K562 (cell line): ENCODE measurements around the gene WDCP. TPM values are rescaled to one million over a fixed set of nuclear protein-coding genes. Genes with fewer than 3 reads are reported as not detected.

Experiments
- CBX2 ChIP-seq: fragments of 200-600 bp; sonication (generic); IDR thresholded peaks from one replicate; pipeline ENCODE4 v1.6.1; 2012; ENCODE audit warnings: mild to moderate bottlenecking, low read length, inconsistent platforms; ENCODE audit not compliant: insufficient read depth, poor library complexity, severe bottlenecking
- EGR1 ChIP-seq: fragments of 450-650 bp; conservative IDR thresholded peaks from 2 replicates; pipeline ENCODE4 v1.6.1; 2017; ENCODE audit warnings: mild to moderate bottlenecking
- GTF3C2 ChIP-seq: IDR thresholded peaks from 3 replicates; pipeline ENCODE4 v1.6.1; 2011; ENCODE audit warnings: borderline replicate concordance, mild to moderate bottlenecking, moderate library complexity; ENCODE audit not compliant: insufficient read length; ENCODE audit errors: extremely low read depth
- LCOR ChIP-seq: sonication (generic); formaldehyde crosslinking; IDR thresholded peaks from 2 replicates; pipeline ENCODE4 v1.8.0; 2022; ENCODE audit warnings: mild to moderate bottlenecking, missing genetic modification reagents
- MYC ChIP-seq, 2 experiments: fragments of 250-450 bp in 1 of 2; sonication (Bioruptor Pico) in 1 of 2; IDR thresholded peaks; 2 replicates each; pipeline versions ENCODE4 v1.5.1 to v1.6.1; 2012 to 2021; ENCODE audit warnings: low read depth in 2 of 2, borderline replicate concordance in 1 of 2, improper control_type of control experiment in 1 of 2, low read length in 1 of 2, mild to moderate bottlenecking in 1 of 2, moderate library complexity in 1 of 2
- NKRF ChIP-seq: fragments of 450-650 bp; IDR thresholded peaks from 2 replicates; pipeline ENCODE4 v1.6.1; 2016; ENCODE audit warnings: borderline replicate concordance
- POLR2G ChIP-seq: fragments of 200-400 bp; formaldehyde crosslinking; IDR thresholded peaks from 2 replicates; pipeline ENCODE4 v1.6.1; 2017; ENCODE audit warnings: low read depth, mild to moderate bottlenecking, antibody characterized with exemption, low read length, moderate library complexity
- SRF ChIP-seq, 2 experiments: fragments of 250-450, 450-650 bp in 1 of 2; sonication (Bioruptor Pico) in 1 of 2; sonication (generic) in 1 of 2; formaldehyde crosslinking; IDR thresholded peaks; 2 replicates each; pipeline versions ENCODE4 v1.5.0 to v1.5.1; 2020 to 2022; ENCODE audit warnings: mild to moderate bottlenecking in 1 of 2, missing genetic modification reagents in 1 of 2
- TAL1 ChIP-seq: fragments of 450-650 bp; IDR thresholded peaks from 2 replicates; pipeline ENCODE4 v1.6.1; 2016; ENCODE audit warnings: mild to moderate bottlenecking
- TGIF2 ChIP-seq: sonication (generic); formaldehyde crosslinking; IDR thresholded peaks from 2 replicates; pipeline ENCODE4 v1.8.1; 2022; ENCODE audit warnings: mild to moderate bottlenecking, missing genetic modification reagents, moderate library complexity
- ZKSCAN3 ChIP-seq: fragments of 250-450 bp; sonication (Bioruptor Pico); IDR thresholded peaks from 2 replicates; pipeline ENCODE4 v1.4.0; 2020
- ZNF212 ChIP-seq: fragments of 450-650 bp; formaldehyde crosslinking; IDR thresholded peaks from 2 replicates; pipeline ENCODE4 v1.4.0; 2020; ENCODE audit warnings: mild to moderate bottlenecking
- ZNF592 ChIP-seq: fragments of 450-650 bp; IDR thresholded peaks from 2 replicates; pipeline ENCODE4 v1.6.1; 2017; ENCODE audit warnings: antibody characterized with exemption, mild to moderate bottlenecking
- ZNF707 ChIP-seq: fragments of 250-450 bp; sonication (Bioruptor Pico); conservative IDR thresholded peaks from 2 replicates; pipeline ENCODE4 v1.8.0; 2022; ENCODE audit warnings: inconsistent platforms, mild to moderate bottlenecking, moderate library complexity
- ZNF79 ChIP-seq: fragments of 250-450 bp; sonication (Bioruptor Pico); IDR thresholded peaks from 2 replicates; pipeline ENCODE4 v1.4.0; 2020; ENCODE audit warnings: low read depth, mild to moderate bottlenecking, moderate library complexity
- polyA plus RNA-seq, 8 experiments: library from polyadenylated mRNA; depleted of rRNA in 4 of 8; stranded (reverse) in 5 of 8; unstranded in 3 of 8; fragments of >200 nt; fragmentation: Nextera tagmentation in 2 of 8; fragmentation: Illumina TruSeq in 1 of 8; extraction: Ambion mirVana in 2 of 8; extraction: Trizol in 1 of 8; gene quantifications; 2 replicates each; pipeline versions ENCODE4 v1.2.1 to v1.2.3, GENCODE V29; 2011 to 2014; ENCODE audit warnings: inconsistent platforms in 1 of 8, missing spikeins in 1 of 8
- total RNA-seq, 7 experiments: library from RNA; depleted of rRNA in 6 of 7; stranded (reverse); fragments of >200 nt in 6 of 7; fragmentation: Illumina TruSeq in 2 of 7; extraction: Trizol in 2 of 7; gene quantifications; 2 replicates each; pipeline versions ENCODE4 v1.2.1 to v1.2.3, GENCODE V29; 2011 to 2021; ENCODE audit warnings: low replicate concordance in 1 of 7
- TF ChIP-seq, protein P1 (sequence below): fragments of 450-650 bp; IDR thresholded peaks from 2 replicates; pipeline ENCODE4 v1.6.1; 2016

The WDCP gene
- total and polyA plus RNA-seq, 9 of the 15 experiments (the other 6 are each of a cell fraction or from before 2014, with no cell fraction given): 10.1 to 41.4 (median 21.8) TPM

- peak; percentile 50; the same call in 1 of the 2 replicates for TF ChIP-seq ZNF79 (CRISPR knock-in tag)
- TF ChIP-seq POLR2G: no peak
- TF ChIP-seq ZNF212 (CRISPR knock-in tag): no peak
- TF ChIP-seq ZKSCAN3: no peak
- TF ChIP-seq, protein P1, sequence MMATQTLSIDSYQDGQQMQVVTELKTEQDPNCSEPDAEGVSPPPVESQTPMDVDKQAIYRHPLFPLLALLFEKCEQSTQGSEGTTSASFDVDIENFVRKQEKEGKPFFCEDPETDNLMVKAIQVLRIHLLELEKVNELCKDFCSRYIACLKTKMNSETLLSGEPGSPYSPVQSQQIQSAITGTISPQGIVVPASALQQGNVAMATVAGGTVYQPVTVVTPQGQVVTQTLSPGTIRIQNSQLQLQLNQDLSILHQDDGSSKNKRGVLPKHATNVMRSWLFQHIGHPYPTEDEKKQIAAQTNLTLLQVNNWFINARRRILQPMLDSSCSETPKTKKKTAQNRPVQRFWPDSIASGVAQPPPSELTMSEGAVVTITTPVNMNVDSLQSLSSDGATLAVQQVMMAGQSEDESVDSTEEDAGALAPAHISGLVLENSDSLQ: peak; percentile 70
- no peak for TF ChIP-seq GTF3C2
- no peak for TF ChIP-seq ZNF707 (CRISPR knock-in tag)
- no peak for TF ChIP-seq CBX2
- peak; percentile 68; the same call in 1 of the 2 replicates for TF ChIP-seq MYC (IDR thresholded peaks at IDR 0.05; ENCODE audit: low read depth, low read length)
- TF ChIP-seq MYC (CRISPR knock-in tag; IDR thresholded peaks at IDR 0.05; ENCODE audit: borderline replicate concordance, low read depth): no peak
- TF ChIP-seq NKRF: no peak
- TF ChIP-seq TGIF2 (CRISPR knock-in tag): no peak
- no peak for TF ChIP-seq SRF (CRISPR knock-in tag; IDR thresholded peaks at IDR 0.05)
- TF ChIP-seq TAL1: peak; percentile 99
- peak; percentile 83 for TF ChIP-seq EGR1
- TF ChIP-seq LCOR (CRISPR knock-in tag): peak; percentile 93
- TF ChIP-seq ZNF592: peak; percentile 85
Measured at GRCh38 chr2:24011250-24012104, 35.7 kb downstream of the WDCP start (continued).
